HFF-Myc (cell line): ENCODE data around the gene LRMDA.
"Not testable (repeated sequence)": the region's sequence is repeated elsewhere in the genome, so short reads cannot be mapped to it uniquely, and the experiment has no call there.

ENCODE experiments used
- DNase-seq: peaks from one replicate; pipeline ENCODE4 v3.0.0-alpha.2; 2011; ENCODE audit warnings: low read depth; ENCODE audit errors: extremely low read depth
- H3K4me3 ChIP-seq: replicated peaks from 2 replicates; pipeline ENCODE4 v1.5.1; 2011; ENCODE audit warnings: low read depth, mild to moderate bottlenecking, control low read depth, low read length
- TF ChIP-seq, protein P1 (sequence below): IDR thresholded peaks from 2 replicates; pipeline ENCODE4 v1.5.1; 2012; ENCODE audit warnings: mild to moderate bottlenecking, low read depth, low read length, control low read depth; ENCODE audit errors: missing control alignments

Gene LRMDA

DNA sequence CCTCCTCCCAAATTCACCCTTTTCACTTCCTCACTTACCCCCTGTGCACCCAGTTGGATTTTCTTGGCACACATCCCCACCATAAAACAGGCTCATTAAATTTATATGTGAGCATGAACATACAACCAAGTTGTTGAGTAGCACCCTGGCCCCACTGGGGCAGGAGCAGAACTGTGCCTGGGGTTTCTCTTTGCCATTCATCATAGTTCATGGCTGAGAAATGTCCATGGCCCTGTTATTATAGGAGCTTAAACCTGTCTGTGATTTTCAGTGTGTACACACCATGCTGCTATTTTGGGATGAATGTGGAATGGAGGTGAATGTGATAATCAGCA lies 618.8 kb downstream of the LRMDA start:
- no peak overlapping the region for H3K4me3 ChIP-seq
- TF ChIP-seq, protein P1, sequence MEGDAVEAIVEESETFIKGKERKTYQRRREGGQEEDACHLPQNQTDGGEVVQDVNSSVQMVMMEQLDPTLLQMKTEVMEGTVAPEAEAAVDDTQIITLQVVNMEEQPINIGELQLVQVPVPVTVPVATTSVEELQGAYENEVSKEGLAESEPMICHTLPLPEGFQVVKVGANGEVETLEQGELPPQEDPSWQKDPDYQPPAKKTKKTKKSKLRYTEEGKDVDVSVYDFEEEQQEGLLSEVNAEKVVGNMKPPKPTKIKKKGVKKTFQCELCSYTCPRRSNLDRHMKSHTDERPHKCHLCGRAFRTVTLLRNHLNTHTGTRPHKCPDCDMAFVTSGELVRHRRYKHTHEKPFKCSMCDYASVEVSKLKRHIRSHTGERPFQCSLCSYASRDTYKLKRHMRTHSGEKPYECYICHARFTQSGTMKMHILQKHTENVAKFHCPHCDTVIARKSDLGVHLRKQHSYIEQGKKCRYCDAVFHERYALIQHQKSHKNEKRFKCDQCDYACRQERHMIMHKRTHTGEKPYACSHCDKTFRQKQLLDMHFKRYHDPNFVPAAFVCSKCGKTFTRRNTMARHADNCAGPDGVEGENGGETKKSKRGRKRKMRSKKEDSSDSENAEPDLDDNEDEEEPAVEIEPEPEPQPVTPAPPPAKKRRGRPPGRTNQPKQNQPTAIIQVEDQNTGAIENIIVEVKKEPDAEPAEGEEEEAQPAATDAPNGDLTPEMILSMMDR: no peak
- DNase-seq: no peak

DNA sequence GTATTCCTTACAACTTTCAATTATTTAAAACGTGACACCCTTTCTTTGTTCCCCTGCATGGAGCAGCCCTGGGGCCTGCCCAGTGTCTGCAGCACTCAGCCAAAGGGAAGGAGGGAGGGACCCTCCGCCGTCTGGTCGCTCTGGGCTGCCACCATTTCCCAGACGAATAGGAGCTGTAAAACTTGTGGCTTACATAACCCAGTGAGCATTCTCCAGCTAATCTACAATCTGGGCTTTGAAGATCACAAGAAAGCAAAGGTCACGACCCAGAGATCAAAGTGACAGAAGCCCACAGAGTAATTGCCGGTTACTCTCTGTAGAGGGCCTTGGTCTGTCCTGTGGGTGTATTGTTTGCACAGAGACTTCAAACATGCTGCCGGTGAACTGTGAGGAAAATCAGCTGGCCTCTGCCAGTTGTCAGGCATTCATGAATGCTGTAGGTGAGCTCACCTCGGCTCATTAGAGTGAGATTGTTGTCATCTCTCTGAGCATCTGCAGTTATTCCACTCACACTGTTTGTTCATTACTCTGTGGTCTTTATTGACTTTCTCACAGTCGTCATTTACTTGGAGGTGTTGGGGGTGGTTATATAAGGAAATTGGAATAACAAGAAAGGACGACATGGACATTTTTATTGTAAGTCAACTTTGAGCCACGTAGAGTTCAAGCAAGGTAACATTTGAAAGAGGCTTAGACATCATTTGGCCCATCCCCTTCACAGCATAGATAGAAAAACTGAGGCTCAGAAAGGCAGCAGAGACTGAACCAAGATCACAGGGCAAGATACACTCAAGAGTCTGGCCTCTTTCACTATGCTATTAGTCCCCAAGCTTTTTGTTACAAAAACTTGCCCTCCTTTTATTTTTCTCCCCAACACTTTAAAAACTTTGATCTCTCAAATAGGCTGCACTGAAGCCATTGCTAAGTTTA lies 619.8 kb downstream of the LRMDA start:
- DNase-seq: no peak
- TF ChIP-seq, protein P1: no peak
- no peak overlapping the region for H3K4me3 ChIP-seq

DNA sequence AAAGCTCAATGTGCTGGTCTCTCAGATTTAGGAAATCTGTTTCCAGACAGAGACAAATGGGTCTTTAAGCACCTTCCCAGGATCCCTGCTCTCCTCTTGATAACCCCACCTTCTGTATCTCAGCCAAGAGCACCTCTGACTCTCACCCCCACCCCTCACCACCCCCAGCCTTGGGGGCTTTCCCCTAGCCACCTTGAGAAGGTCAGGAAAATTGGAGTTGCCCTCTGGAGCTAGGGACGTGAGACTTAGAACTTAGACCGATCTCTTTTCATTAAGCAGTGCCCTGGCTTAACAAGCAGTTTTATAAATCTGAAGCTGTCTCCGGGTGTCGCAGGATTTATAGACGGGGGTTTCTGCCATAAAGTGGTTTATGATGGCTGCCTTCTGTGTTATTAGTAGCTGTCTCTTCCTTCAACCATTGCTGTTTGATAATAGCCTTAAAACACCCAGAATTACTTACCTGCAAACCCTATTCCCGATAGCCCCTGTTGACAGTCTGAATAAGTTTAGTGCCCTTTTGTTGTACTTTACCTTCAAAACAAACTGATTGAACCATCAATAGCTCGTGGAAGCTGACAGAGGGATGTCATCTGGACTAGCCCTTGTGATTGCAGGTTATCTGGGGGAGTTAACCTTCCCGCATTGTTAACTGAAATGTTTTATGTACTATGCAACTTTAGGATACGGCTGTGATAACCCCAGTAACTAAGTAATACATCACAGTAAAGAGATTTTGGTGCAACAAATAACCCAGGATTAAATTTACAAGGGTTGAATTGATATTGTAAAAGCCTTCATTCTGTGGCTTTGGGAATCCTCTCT lies 621.5 kb downstream of the LRMDA start:
- no peak for DNase-seq

DNA sequence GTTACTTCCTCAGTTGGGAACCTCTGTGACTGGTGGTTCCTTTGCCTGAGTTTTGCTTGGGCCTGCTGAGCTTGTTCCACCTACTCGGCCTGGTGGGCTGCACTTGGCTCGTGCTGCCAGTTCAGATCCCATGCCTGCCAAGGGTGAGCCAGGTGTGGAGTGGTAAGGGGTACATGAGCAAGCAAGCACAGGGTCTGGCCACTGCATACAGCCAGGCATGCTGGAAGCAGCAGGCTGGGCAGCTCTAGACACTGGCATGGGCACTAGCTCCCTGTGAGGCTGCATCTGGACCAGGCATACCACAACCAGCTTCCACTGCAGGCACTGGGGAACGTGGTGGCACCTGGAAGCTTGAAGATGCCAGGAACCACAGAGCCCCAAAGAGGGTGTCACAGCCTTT lies 624.0 kb downstream of the LRMDA start:
- H3K4me3 ChIP-seq: no peak overlapping the region
- no peak for DNase-seq
- TF ChIP-seq, protein P1: no peak

More for the DNA sequence above, 621.5 kb downstream of the LRMDA start:
- H3K4me3 ChIP-seq: no peak overlapping the region
- TF ChIP-seq, protein P1: no peak

DNA sequence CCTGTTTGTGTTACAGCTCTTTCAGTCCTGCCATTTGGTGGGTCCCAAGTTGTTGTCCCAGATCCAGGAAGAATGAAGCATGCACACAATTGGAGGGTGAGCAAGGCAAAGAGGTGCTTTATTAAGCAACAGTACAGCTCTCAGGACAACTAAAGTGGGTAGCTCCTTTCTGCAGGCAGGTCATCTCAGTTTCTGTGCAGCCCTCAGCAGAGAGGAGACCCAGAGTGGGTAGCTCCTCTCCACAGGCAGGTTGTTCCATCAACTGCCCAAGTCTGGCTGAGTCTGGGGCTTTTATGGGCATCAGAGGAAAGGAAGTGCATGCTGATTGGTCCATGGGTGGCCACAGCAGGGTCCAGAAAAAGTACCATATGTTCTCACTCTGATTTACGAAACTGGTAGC lies 624.5 kb downstream of the LRMDA start:
- DNase-seq: no peak
- H3K4me3 ChIP-seq: no peak overlapping the region
- TF ChIP-seq, protein P1: no peak

DNA sequence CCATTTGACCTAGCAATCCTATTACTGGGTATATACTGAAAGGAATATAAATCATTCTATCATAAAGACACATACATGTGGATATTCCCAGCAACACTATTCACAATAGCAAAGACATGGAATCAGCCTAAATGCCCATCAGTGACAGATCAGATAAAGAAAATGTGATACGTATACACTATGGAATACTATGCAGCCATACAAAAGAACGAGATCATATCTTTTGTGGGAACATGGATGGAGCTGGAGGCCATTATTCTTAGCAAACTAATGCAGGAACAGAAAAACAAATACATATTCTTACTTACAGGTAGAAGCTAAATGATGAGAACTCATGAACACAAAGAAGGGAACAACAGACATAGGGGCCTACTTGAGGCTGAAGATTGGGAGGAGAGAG lies 629.6 kb downstream of the LRMDA start:
- not testable (repeated sequence) for H3K4me3 ChIP-seq, DNase-seq

DNA sequence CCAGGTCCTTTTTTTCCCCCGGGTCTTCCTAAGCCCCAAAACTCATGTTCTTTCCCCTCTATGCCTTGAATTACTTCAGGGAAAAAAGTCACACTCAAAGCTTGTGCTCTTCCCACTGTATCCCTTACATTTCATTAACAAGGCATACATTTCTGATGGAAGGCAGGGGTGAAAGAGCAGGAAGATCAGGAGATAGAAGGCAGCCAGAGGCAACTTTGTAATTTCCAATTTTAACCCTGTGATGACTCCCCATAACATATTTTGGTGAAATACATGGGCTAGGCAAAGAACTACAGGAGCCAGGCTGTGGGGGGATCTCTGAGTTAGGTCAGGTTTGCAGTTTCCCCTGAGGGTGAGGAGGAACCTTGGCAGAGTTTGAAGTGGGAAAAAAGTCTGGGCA lies 635.0 kb downstream of the LRMDA start:
- H3K4me3 ChIP-seq: no peak overlapping the region
- TF ChIP-seq, protein P1: no peak
- no peak for DNase-seq
